Posterior vena cava (tissue), 2 donors: ENCODE results near the gene FEN1. TPM values are rescaled to one million over a fixed set of nuclear protein-coding genes. Genes with fewer than 3 reads are reported as not detected.

ENCODE experiments used
- total RNA-seq, 2 donors: library from RNA; stranded (reverse); fragmentation: NEBNext Ultra II Directional; extraction: Animal tissue kit (Norgen Biotek cat#: 25700); gene quantifications; one replicate each; pipeline ENCODE4 v1.2.1, GENCODE V29; 2021
- donor health status: DM: yes; HTN: yes; CAD: no.
- donor health status: DM: yes; HTN: yes; CAD: no.

The FEN1 gene
- total RNA-seq, 2 donors from 2014 or later: 4.6 to 6.0 TPM

Other genes with a start within 250 kb of the FEN1 start
- gene SYT7, start 211.8 kb upstream of the FEN1 start, total RNA-seq: under 1 TPM; 0.71 to 0.93 TPM
- gene DAGLA, start 112.5 kb upstream of the FEN1 start, total RNA-seq: 1 to 10 TPM; 1.8 to 2.4 TPM
- gene MYRF, start 40.3 kb upstream of the FEN1 start, total RNA-seq: 1 to 10 TPM; 3.1 to 3.7 TPM
- gene TMEM258, start 312 bp upstream of the FEN1 start, total RNA-seq: 10 to 100 TPM; 78.2 to 84.7 TPM
- gene FADS1, start 24.1 kb downstream of the FEN1 start, total RNA-seq: 10 to 100 TPM; 28.8 to 29.8 TPM
- 100 to 1,000 TPM in 1 of 2 donors, 10 to 100 TPM in 1; 60.3 to 123 TPM for gene FADS2, start 35.4 kb downstream of the FEN1 start, total RNA-seq
- 100 to 1,000 TPM in 1 of 2 donors, 10 to 100 TPM in 1; 83.0 to 106 TPM for gene FADS3, start 98.6 kb downstream of the FEN1 start, total RNA-seq
- 10 to 100 TPM; 26.7 to 31.5 TPM for gene RAB3IL1, start 124.7 kb downstream of the FEN1 start, total RNA-seq
- gene BEST1, start 157.4 kb downstream of the FEN1 start, total RNA-seq: 1 to 10 TPM; 5.8 to 9.5 TPM
- gene FTH1, start 174.7 kb downstream of the FEN1 start, total RNA-seq: 1,000 to 10,000 TPM; 2,679 to 3,454 TPM